A549 (cell line): ENCODE results near the gene PCDHGC5. TPM values are rescaled to one million over a fixed set of nuclear protein-coding genes. Genes with fewer than 3 reads are reported as not detected.

ENCODE experiments used
- ATAC-seq, 2 experiments: fragments of 200-7000 bp in 1 of 2; fragments of >200 bp in 1 of 2; cut with Nextera tagmentation in 1 of 2; cut with Tn5 transposase in 1 of 2; 3 replicates each; pipeline versions ENCODE4 v1.8.0 to v1.9.1; 2018 to 2020; ENCODE audit warnings: mild to moderate bottlenecking in 1 of 2, moderate library complexity in 1 of 2
- CTCF ChIA-PET: fragments of 300-600 bp; sonication (Branson Sonifier 250); formaldehyde crosslinking; extraction: SDS; loops from one replicate; lab custom pipeline; 2021; ENCODE audit warnings: antibody characterized with exemption, inconsistent platforms; lab: Yijun Ruan, JAX
- POLR2A ChIA-PET: fragments of 350-600 bp; formaldehyde crosslinking; extraction: SDS; loops from one replicate; lab custom pipeline; 2021; ENCODE audit warnings: antibody characterized with exemption, inconsistent platforms; lab: Yijun Ruan, JAX
- DNase-seq, 2 experiments: peaks; one replicate each; pipeline versions ENCODE4 v3.0.0 to v3.0.0-alpha.2; 2011 to 2016; ENCODE audit warnings: low read depth in 1 of 2, low spot score in 1 of 2
- FAIRE-seq: peaks from 2 replicates; lab custom pipeline; 2011; peaks lifted over from hg19 to GRCh38; lab: Jason Lieb, UNC
- H3K27ac ChIP-seq, 2 experiments: fragments of >200 bp; sonication (Bioruptor Twin); formaldehyde crosslinking; 3 replicates each; pipeline ENCODE4 v1.5.1; 2016 to 2017
- H3K4me1 ChIP-seq: fragments of >200 bp; sonication (Bioruptor Twin); formaldehyde crosslinking; 3 replicates; pipeline ENCODE4 v1.6.1; 2016
- H3K4me2 ChIP-seq: fragments of >200 bp; sonication (Bioruptor Twin); formaldehyde crosslinking; 3 replicates; pipeline ENCODE4 v1.6.1; 2016
- H3K4me3 ChIP-seq: fragments of >200 bp; sonication (Bioruptor Twin); formaldehyde crosslinking; 3 replicates; pipeline ENCODE4 v1.5.1; 2016
- H3K9me3 ChIP-seq: fragments of >200 bp; sonication (Bioruptor Twin); formaldehyde crosslinking; 3 replicates; pipeline ENCODE4 v1.6.1; 2016
- BHLHE40 ChIP-seq: IDR thresholded peaks from 2 replicates; pipeline ENCODE4 v1.6.1; 2012; ENCODE audit warnings: low read depth, low read length, inconsistent platforms
- CBX2 ChIP-seq: fragments of 200-600 bp; sonication (generic); IDR thresholded peaks from 2 replicates; pipeline ENCODE4 v1.6.1; 2016; ENCODE audit warnings: low read depth, mild to moderate bottlenecking, borderline replicate concordance
- CEBPB ChIP-seq, 2 experiments: fragments of >200 bp in 1 of 2; sonication (Bioruptor Twin) in 1 of 2; formaldehyde crosslinking in 1 of 2; IDR thresholded peaks; 2 replicates each; pipeline ENCODE4 v1.6.1; 2012 to 2016
- CHD4 ChIP-seq: fragments of 200-600 bp; sonication (generic); IDR thresholded peaks from 2 replicates; pipeline ENCODE4 v1.6.1; 2016; ENCODE audit warnings: antibody characterized with exemption, mild to moderate bottlenecking, borderline replicate concordance
- EP300 ChIP-seq, 2 experiments: fragments of >200 bp; sonication (Bioruptor Twin); formaldehyde crosslinking; IDR thresholded peaks; 2 replicates in 1 of 2; 3 replicates in 1 of 2; pipeline ENCODE4 v1.6.1; 2016 to 2017
- FOXS1 ChIP-seq: fragments of 250-450 bp; sonication (Bioruptor Pico); IDR thresholded peaks from 2 replicates; pipeline ENCODE4 v1.5.0; 2020; ENCODE audit warnings: mild to moderate bottlenecking, moderate library complexity
- HEYL ChIP-seq: fragments of 250-450 bp; sonication (Bioruptor Pico); IDR thresholded peaks from 2 replicates; pipeline ENCODE4 v1.8.0; 2021; ENCODE audit warnings: mild to moderate bottlenecking, moderate library complexity
- JUN ChIP-seq, 2 experiments: fragments of >200 bp; sonication (Bioruptor Twin); formaldehyde crosslinking; IDR thresholded peaks; 2 replicates in 1 of 2; 3 replicates in 1 of 2; pipeline ENCODE4 v1.6.1; 2016 to 2017
- KDM5A ChIP-seq: fragments of 200-600 bp; sonication (generic); IDR thresholded peaks from 2 replicates; pipeline ENCODE4 v1.6.1; 2016; ENCODE audit warnings: antibody characterized with exemption, mild to moderate bottlenecking
- NPAS2 ChIP-seq: fragments of 250-450 bp; sonication (Bioruptor Pico); IDR thresholded peaks from 2 replicates; pipeline ENCODE4 v1.8.0; 2022; ENCODE audit warnings: mild to moderate bottlenecking, moderate library complexity, borderline replicate concordance
- RCOR1 ChIP-seq: fragments of 150-350 bp; IDR thresholded peaks from 2 replicates; pipeline ENCODE4 v1.6.1; 2014; ENCODE audit warnings: antibody characterized with exemption, low read length, low read depth
- SMC3 ChIP-seq: fragments of >200 bp; sonication (Bioruptor Twin); formaldehyde crosslinking; IDR thresholded peaks from 3 replicates; pipeline ENCODE4 v1.6.1; 2018; ENCODE audit warnings: inconsistent platforms
- WGBS: methylation state at CpG from one replicate; pipeline ENCODE4 v1.1.6; 2017; ENCODE audit errors: missing lambda C conversion rate; 5-methylcytosine and 5-hydroxymethylcytosine counted together
- polyA plus RNA-seq, 4 experiments: library from polyadenylated mRNA; depleted of rRNA in 3 of 4; stranded (reverse); fragments of >200 nt; fragmentation: RNase III in 1 of 4; extraction: RNeasy Plus Mini Kit Qiagen cat#74134 plus additional on column Dnase treatment in 1 of 4; gene quantifications; 2 replicates in 3 of 4; 3 replicates in 1 of 4; pipeline ENCODE4 v1.2.3, GENCODE V29; 2011 to 2017
- TF ChIP-seq, protein P1 (sequence below): fragments of >200 bp; sonication (Bioruptor Twin); formaldehyde crosslinking; IDR thresholded peaks from 3 replicates; pipeline ENCODE4 v1.5.1; 2016
- TF ChIP-seq, protein P2 (sequence below): IDR thresholded peaks from 2 replicates; pipeline ENCODE4 v1.6.1; 2012; ENCODE audit warnings: low read depth, borderline replicate concordance
- TF ChIP-seq, protein P3 (sequence below): IDR thresholded peaks from 2 replicates; pipeline ENCODE4 v1.6.1; 2012
- TF ChIP-seq, protein P4 (sequence below): fragments of >200 bp; sonication (Bioruptor Twin); formaldehyde crosslinking; IDR thresholded peaks from 3 replicates; pipeline ENCODE4 v1.6.1; 2016
- TF ChIP-seq, protein P5 (sequence below): fragments of >200 bp; sonication (Bioruptor Twin); formaldehyde crosslinking; IDR thresholded peaks from 2 replicates; pipeline ENCODE4 v1.6.1; 2016
- TF ChIP-seq, protein P6 (sequence below): fragments of 150-350 bp; IDR thresholded peaks from 2 replicates; pipeline ENCODE4 v1.6.1; 2014; ENCODE audit warnings: low read depth, mild to moderate bottlenecking, low read length
- TF ChIP-seq, protein P7 (sequence below): fragments of 200-600 bp; sonication (generic); IDR thresholded peaks from 2 replicates; pipeline ENCODE4 v1.6.1; 2016; ENCODE audit warnings: antibody characterized with exemption, mild to moderate bottlenecking, moderate library complexity

The PCDHGC5 gene
- polyA plus RNA-seq, 2 of the 4 experiments (the other 2 are of a cell fraction), result not detected

DNA sequence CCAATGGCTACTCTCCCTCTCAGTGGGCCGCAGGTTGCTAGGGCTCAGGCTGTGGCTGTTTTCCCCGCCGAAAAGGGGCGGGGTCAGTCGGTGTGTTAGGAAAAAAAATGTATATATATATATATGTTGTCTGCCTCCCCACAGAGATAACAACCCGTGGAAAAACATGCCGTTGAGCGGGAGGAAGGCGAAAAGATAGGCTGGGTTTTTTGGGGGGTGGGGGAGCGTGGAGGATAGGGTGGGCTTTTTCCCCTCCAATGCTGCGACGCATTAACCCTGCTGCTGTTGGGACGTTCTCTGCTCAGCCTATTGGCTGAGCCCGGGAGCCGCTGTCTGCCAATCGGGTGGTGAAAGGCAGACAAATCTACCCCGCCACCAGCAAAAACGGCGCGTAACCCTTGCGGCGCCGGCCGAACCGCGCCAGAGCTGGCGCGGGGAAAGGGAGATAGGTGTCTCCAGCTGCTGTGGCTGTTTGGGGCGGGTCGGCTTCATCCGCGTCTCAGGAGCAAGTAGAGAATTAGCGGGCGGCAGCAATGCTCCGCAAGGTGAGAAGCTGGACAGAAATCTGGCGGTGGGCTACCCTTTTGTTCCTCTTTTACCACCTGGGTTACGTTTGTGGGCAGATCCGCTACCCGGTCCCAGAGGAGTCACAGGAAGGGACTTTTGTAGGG, 4.1 kb upstream of the PCDHGC5 start, which contains the start of gene PCDHGC4 (continued):
- TF ChIP-seq, protein P1, sequence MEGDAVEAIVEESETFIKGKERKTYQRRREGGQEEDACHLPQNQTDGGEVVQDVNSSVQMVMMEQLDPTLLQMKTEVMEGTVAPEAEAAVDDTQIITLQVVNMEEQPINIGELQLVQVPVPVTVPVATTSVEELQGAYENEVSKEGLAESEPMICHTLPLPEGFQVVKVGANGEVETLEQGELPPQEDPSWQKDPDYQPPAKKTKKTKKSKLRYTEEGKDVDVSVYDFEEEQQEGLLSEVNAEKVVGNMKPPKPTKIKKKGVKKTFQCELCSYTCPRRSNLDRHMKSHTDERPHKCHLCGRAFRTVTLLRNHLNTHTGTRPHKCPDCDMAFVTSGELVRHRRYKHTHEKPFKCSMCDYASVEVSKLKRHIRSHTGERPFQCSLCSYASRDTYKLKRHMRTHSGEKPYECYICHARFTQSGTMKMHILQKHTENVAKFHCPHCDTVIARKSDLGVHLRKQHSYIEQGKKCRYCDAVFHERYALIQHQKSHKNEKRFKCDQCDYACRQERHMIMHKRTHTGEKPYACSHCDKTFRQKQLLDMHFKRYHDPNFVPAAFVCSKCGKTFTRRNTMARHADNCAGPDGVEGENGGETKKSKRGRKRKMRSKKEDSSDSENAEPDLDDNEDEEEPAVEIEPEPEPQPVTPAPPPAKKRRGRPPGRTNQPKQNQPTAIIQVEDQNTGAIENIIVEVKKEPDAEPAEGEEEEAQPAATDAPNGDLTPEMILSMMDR, result no peak
- no peak for TF ChIP-seq CBX2

DNA sequence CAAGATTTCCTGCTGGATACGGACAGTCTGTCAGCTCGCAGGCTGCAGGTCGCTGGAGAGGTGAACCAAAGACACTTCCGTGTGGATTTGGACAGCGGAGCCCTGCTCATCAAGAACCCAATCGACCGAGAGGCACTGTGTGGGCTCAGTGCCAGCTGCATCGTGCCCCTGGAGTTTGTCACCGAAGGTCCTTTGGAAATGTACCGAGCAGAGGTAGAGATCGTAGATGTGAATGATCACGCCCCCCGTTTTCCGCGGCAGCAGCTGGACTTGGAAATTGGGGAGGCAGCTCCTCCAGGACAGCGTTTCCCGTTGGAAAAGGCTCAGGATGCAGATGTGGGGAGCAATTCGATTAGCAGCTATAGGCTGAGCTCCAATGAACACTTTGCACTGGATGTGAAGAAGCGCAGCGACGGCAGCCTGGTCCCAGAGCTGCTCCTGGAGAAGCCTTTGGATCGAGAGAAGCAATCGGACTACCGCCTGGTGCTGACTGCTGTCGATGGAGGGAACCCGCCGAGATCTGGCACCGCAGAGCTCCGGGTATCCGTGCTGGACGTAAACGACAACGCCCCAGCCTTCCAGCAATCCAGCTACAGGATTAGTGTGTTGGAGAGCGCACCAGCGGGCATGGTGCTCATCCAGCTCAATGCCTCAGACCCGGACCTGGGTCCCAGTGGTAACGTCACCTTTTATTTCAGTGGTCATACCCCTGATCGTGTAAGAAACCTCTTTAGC, 3.4 kb upstream of the PCDHGC5 start:
- no peak for FAIRE-seq
- POLR2A ChIA-PET, result no interaction called here
- no peak overlapping the region for H3K4me2 ChIP-seq

More for the DNA sequence above, 3.4 kb upstream of the PCDHGC5 start:
- DNase-seq (no peak), ATAC-seq (no peak)
- H3K27ac ChIP-seq, result no peak overlapping the region
- no peaks in the 10 kb centered on the region for H3K9me3 ChIP-seq
- TF ChIP-seq, protein P2, sequence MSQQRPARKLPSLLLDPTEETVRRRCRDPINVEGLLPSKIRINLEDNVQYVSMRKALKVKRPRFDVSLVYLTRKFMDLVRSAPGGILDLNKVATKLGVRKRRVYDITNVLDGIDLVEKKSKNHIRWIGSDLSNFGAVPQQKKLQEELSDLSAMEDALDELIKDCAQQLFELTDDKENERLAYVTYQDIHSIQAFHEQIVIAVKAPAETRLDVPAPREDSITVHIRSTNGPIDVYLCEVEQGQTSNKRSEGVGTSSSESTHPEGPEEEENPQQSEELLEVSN, result no peak
- TF ChIP-seq CEBPB (IDR thresholded peaks at IDR 0.05) (no peak), RCOR1 (no peak), FOXS1 (CRISPR knock-in tag) (no peak), JUN (IDR thresholded peaks at IDR 0.05) (no peak), HEYL (CRISPR knock-in tag) (no peak), SMC3 (no peak), BHLHE40 (no peak), KDM5A (no peak), CHD4 (no peak), EP300 (IDR thresholded peaks at IDR 0.05) (no peak), NPAS2 (CRISPR knock-in tag) (no peak)
- TF ChIP-seq, protein P3, sequence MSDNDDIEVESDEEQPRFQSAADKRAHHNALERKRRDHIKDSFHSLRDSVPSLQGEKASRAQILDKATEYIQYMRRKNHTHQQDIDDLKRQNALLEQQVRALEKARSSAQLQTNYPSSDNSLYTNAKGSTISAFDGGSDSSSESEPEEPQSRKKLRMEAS, result no peak
- TF ChIP-seq, protein P4, sequence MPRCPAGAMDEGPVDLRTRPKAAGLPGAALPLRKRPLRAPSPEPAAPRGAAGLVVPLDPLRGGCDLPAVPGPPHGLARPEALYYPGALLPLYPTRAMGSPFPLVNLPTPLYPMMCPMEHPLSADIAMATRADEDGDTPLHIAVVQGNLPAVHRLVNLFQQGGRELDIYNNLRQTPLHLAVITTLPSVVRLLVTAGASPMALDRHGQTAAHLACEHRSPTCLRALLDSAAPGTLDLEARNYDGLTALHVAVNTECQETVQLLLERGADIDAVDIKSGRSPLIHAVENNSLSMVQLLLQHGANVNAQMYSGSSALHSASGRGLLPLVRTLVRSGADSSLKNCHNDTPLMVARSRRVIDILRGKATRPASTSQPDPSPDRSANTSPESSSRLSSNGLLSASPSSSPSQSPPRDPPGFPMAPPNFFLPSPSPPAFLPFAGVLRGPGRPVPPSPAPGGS, result no peak
- TF ChIP-seq, protein P1, result no peak
- TF ChIP-seq, protein P5, sequence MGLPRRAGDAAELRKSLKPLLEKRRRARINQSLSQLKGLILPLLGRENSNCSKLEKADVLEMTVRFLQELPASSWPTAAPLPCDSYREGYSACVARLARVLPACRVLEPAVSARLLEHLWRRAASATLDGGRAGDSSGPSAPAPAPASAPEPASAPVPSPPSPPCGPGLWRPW, result no peak
- TF ChIP-seq, protein P6, sequence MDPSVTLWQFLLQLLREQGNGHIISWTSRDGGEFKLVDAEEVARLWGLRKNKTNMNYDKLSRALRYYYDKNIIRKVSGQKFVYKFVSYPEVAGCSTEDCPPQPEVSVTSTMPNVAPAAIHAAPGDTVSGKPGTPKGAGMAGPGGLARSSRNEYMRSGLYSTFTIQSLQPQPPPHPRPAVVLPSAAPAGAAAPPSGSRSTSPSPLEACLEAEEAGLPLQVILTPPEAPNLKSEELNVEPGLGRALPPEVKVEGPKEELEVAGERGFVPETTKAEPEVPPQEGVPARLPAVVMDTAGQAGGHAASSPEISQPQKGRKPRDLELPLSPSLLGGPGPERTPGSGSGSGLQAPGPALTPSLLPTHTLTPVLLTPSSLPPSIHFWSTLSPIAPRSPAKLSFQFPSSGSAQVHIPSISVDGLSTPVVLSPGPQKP, result no peak
- TF ChIP-seq, protein P7, sequence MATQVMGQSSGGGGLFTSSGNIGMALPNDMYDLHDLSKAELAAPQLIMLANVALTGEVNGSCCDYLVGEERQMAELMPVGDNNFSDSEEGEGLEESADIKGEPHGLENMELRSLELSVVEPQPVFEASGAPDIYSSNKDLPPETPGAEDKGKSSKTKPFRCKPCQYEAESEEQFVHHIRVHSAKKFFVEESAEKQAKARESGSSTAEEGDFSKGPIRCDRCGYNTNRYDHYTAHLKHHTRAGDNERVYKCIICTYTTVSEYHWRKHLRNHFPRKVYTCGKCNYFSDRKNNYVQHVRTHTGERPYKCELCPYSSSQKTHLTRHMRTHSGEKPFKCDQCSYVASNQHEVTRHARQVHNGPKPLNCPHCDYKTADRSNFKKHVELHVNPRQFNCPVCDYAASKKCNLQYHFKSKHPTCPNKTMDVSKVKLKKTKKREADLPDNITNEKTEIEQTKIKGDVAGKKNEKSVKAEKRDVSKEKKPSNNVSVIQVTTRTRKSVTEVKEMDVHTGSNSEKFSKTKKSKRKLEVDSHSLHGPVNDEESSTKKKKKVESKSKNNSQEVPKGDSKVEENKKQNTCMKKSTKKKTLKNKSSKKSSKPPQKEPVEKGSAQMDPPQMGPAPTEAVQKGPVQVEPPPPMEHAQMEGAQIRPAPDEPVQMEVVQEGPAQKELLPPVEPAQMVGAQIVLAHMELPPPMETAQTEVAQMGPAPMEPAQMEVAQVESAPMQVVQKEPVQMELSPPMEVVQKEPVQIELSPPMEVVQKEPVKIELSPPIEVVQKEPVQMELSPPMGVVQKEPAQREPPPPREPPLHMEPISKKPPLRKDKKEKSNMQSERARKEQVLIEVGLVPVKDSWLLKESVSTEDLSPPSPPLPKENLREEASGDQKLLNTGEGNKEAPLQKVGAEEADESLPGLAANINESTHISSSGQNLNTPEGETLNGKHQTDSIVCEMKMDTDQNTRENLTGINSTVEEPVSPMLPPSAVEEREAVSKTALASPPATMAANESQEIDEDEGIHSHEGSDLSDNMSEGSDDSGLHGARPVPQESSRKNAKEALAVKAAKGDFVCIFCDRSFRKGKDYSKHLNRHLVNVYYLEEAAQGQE, result no peak
- CTCF ChIA-PET, result interaction anchor here (0.9 to 1.7 kb wide), 7 partner anchors 17 to 391 kb away, joined by 3 to 5 read pairs (median 3); partner anchors contain the start of gene PCDHB2
- H3K4me1 ChIP-seq, result no peaks in the 10 kb centered on the region
- no peak overlapping the region for H3K4me3 ChIP-seq
- WGBS, result 70% methylated on average over 38 of the region's 38 CpGs
